ENCODE results near the gene MTHFSD. TPM values are rescaled to one million over a fixed set of nuclear protein-coding genes. Genes with fewer than 3 reads are reported as not detected.

MTHFSD gene
- polyA plus RNA-seq, 4 donors, result 7.6 to 22.2 (median 14.5) TPM

DNA sequence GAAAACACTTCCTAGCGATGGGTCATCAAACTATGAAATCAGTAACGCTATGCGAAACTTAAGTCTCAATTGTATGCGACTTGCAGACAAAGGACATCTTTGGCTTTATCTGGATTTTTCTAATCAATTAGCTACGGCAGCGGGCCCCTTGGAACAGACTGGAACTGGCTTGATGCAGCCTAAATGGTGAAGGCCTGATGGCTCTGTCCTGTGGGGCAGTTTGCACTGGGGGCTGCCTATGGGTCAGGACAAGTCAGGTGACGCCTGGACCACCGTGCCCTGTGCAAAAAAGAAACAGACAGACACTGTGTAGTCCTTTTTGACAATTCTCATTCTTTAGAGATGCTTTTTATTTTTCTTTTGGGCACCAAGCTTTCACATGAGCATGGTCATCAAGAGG is 22.0 kb downstream of the MTHFSD start:
- no peak for FAIRE-seq
- H3K4me3 ChIP-seq (ENCODE audit: low read depth in 1 of 3, low read length in 3 of 3), result no peak overlapping the region
- no peaks in the 10 kb centered on the region for H3K9me3 ChIP-seq (ENCODE audit: control insufficient read depth in 2 of 2, insufficient read depth in 1 of 2, low read depth in 1 of 2, low read length in 1 of 2)
- 96 to 97% (median 96%) methylated on average over 8 of the region's 8 CpGs for WGBS, 3 donors
- no peaks in the 10 kb centered on the region for H3K27me3 ChIP-seq (ENCODE audit: control insufficient read depth in 3 of 3, insufficient read depth in 3 of 3, low read length in 3 of 3)
- H3K27ac ChIP-seq (ENCODE audit: low read depth in 1 of 3, low read length in 2 of 3), result no peak overlapping the region
- peaks cover 4 to 35% (median 5%) of the 10 kb centered on the region in 3 donors for H3K36me3 ChIP-seq (ENCODE audit: control insufficient read depth in 3 of 3, insufficient read depth in 2 of 3, low read depth in 1 of 3, low read length in 3 of 3)
- no peak for DNase-seq
- H3K4me1 ChIP-seq (ENCODE audit: control insufficient read depth in 3 of 3, insufficient read depth in 2 of 3, low read depth in 1 of 3, low read length in 2 of 3), result no peaks in the 10 kb centered on the region

DNA sequence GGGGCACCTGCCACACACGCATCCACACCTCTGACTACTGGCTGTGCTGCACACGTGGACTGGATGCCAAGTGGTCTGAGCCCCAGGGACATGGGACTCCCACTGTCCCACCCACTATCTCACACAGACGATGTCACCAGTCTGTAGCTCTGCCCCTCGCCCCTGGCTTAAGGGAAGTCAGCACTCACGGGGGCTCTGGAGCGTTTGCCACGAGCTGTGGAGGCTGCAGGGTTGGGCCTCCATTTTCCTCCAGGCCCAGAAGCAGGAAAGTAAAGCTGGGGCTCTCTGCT is 22.6 kb downstream of the MTHFSD start:
- no peak overlapping the region for H3K4me3 ChIP-seq (ENCODE audit: low read depth in 1 of 3, low read length in 3 of 3)
- FAIRE-seq (no peak), DNase-seq (no peak)
- no peaks in the 10 kb centered on the region for H3K4me1 ChIP-seq (ENCODE audit: control insufficient read depth in 3 of 3, insufficient read depth in 2 of 3, low read depth in 1 of 3, low read length in 2 of 3)
- 93 to 96% (median 93%) methylated on average over 7 of the region's 7 CpGs for WGBS, 3 donors
- H3K27me3 ChIP-seq (ENCODE audit: control insufficient read depth in 3 of 3, insufficient read depth in 3 of 3, low read length in 3 of 3), result no peaks in the 10 kb centered on the region
- peaks cover 4 to 29% (median 5%) of the 10 kb centered on the region in 3 donors for H3K36me3 ChIP-seq (ENCODE audit: control insufficient read depth in 3 of 3, insufficient read depth in 2 of 3, low read depth in 1 of 3, low read length in 3 of 3)
- no peak overlapping the region for H3K27ac ChIP-seq (ENCODE audit: low read depth in 1 of 3, low read length in 2 of 3)
- H3K9me3 ChIP-seq (ENCODE audit: control insufficient read depth in 2 of 2, insufficient read depth in 1 of 2, low read depth in 1 of 2, low read length in 1 of 2), result no peaks in the 10 kb centered on the region

- Histone ChIP-seq H3K36me3 (ENCODE audit: control insufficient read depth in 3 of 3, insufficient read depth in 2 of 3, low read depth in 1 of 3, low read length in 3 of 3) (peaks cover 4 to 29% (median 5%) of the 10 kb centered on the region in 3 donors), H3K27ac (ENCODE audit: low read depth in 1 of 3, low read length in 2 of 3) (peak overlapping the region in 2 of 3 donors; percentile 17 to 57), H3K27me3 (ENCODE audit: control insufficient read depth in 3 of 3, insufficient read depth in 3 of 3, low read length in 3 of 3) (no peaks in the 10 kb centered on the region), H3K4me3 (ENCODE audit: low read depth in 1 of 3, low read length in 3 of 3) (no peak overlapping the region), H3K4me1 (ENCODE audit: control insufficient read depth in 3 of 3, insufficient read depth in 2 of 3, low read depth in 1 of 3, low read length in 2 of 3) (no peaks in the 10 kb centered on the region), H3K9me3 (ENCODE audit: control insufficient read depth in 2 of 2, insufficient read depth in 1 of 2, low read depth in 1 of 2, low read length in 1 of 2) (no peaks in the 10 kb centered on the region)
- 90 to 93% (median 90%) methylated on average over 47 to 49 of the region's 49 CpGs for WGBS, 3 donors
- FAIRE-seq (no peak), DNase-seq (no peak)
These were observed 23.2 kb downstream of the MTHFSD start for GRCh38 chr16:86531641-86532525.

DNA sequence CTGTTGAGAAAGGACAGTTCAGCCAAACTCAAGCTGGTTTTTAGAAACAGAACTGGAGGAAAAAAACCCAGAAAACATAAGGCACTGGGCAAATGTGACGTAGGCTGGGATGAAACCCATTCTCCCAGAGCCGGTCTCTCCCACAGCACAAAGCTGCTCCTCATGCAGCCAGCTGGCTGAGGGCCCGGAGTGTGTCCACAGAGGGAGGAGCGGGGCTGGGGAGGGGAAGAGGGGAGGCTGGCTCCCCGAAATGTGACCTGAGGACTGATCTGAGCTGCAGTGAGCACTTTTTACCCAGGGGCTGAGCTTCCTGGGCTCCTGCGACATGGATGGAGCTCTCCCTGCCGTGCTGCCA is 23.9 kb downstream of the MTHFSD start:
- H3K36me3 ChIP-seq (ENCODE audit: control insufficient read depth in 3 of 3, insufficient read depth in 2 of 3, low read depth in 1 of 3, low read length in 3 of 3), result peaks cover 4 to 26% (median 5%) of the 10 kb centered on the region in 3 donors
- 68 to 86% (median 75%) methylated on average over 6 to 7 of the region's 7 CpGs for WGBS, 3 donors
- H3K27me3 ChIP-seq (ENCODE audit: control insufficient read depth in 3 of 3, insufficient read depth in 3 of 3, low read length in 3 of 3), result no peaks in the 10 kb centered on the region
- no peak for DNase-seq
- no peaks in the 10 kb centered on the region for H3K9me3 ChIP-seq (ENCODE audit: control insufficient read depth in 2 of 2, insufficient read depth in 1 of 2, low read depth in 1 of 2, low read length in 1 of 2)
- peak overlapping the region in 2 of 3 donors; percentile 45 to 57 for H3K27ac ChIP-seq (ENCODE audit: low read depth in 1 of 3, low read length in 2 of 3)
- FAIRE-seq, result no peak
- H3K4me1 ChIP-seq (ENCODE audit: control insufficient read depth in 3 of 3, insufficient read depth in 2 of 3, low read depth in 1 of 3, low read length in 2 of 3), result no peaks in the 10 kb centered on the region
- H3K4me3 ChIP-seq (ENCODE audit: low read depth in 1 of 3, low read length in 3 of 3), result no peak overlapping the region

GRCh38 chr16:86530251-86531190 is 24.5 kb downstream of the MTHFSD start:
- Histone ChIP-seq H3K9me3 (ENCODE audit: control insufficient read depth in 2 of 2, insufficient read depth in 1 of 2, low read depth in 1 of 2, low read length in 1 of 2) (no peaks in the 10 kb centered on the region), H3K4me1 (ENCODE audit: control insufficient read depth in 3 of 3, insufficient read depth in 2 of 3, low read depth in 1 of 3, low read length in 2 of 3) (no peaks in the 10 kb centered on the region), H3K4me3 (ENCODE audit: low read depth in 1 of 3, low read length in 3 of 3) (no peak overlapping the region), H3K36me3 (ENCODE audit: control insufficient read depth in 3 of 3, insufficient read depth in 2 of 3, low read depth in 1 of 3, low read length in 3 of 3) (peaks cover 3 to 25% (median 4%) of the 10 kb centered on the region in 3 donors), H3K27me3 (ENCODE audit: control insufficient read depth in 3 of 3, insufficient read depth in 3 of 3, low read length in 3 of 3) (no peaks in the 10 kb centered on the region), H3K27ac (ENCODE audit: low read depth in 1 of 3, low read length in 2 of 3) (peak overlapping the region in 2 of 3 donors; percentile 45 to 59)
- no peak for DNase-seq
- WGBS, 3 donors, result 73 to 83% (median 82%) methylated on average over 31 of the region's 31 CpGs
- no peak for FAIRE-seq

DNA sequence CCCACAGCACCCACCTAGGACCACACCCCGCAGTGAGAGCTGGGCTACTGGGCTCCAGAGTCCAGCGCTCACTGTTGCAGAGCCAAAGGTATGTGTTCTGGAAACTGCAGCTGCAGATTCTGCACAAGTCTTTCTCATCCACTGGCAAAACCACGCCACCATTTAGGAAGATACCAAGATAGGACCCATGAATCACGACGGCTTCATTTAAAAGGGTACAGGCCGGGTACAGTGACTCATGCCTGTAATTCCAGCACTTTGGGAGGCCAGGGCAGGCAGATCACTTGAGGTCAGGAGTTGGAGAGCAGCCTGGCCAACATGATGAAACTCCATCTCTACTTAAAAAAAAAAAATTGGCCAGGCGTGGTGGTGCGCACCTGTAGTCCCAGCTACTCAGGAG is 25.9 kb downstream of the MTHFSD start:
- DNase-seq (no peak), FAIRE-seq (no peak)
- Histone ChIP-seq H3K4me1 (ENCODE audit: control insufficient read depth in 3 of 3, insufficient read depth in 2 of 3, low read depth in 1 of 3, low read length in 2 of 3) (no peaks in the 10 kb centered on the region), H3K36me3 (ENCODE audit: control insufficient read depth in 3 of 3, insufficient read depth in 2 of 3, low read depth in 1 of 3, low read length in 3 of 3) (peaks cover 3 to 21% (median 4%) of the 10 kb centered on the region in 3 donors), H3K27me3 (ENCODE audit: control insufficient read depth in 3 of 3, insufficient read depth in 3 of 3, low read length in 3 of 3) (no peaks in the 10 kb centered on the region), H3K9me3 (ENCODE audit: control insufficient read depth in 2 of 2, insufficient read depth in 1 of 2, low read depth in 1 of 2, low read length in 1 of 2) (no peaks in the 10 kb centered on the region), H3K27ac (ENCODE audit: low read depth in 1 of 3, low read length in 2 of 3) (no peak overlapping the region), H3K4me3 (ENCODE audit: low read depth in 1 of 3, low read length in 3 of 3) (no peak overlapping the region)
- WGBS, 3 donors, result 83 to 92% (median 89%) methylated on average over 8 of the region's 8 CpGs

- no peak for DNase-seq
- 93 to 94% (median 94%) methylated on average over 37 to 38 of the region's 38 CpGs for WGBS, 3 donors
- no peak for FAIRE-seq
- no peak overlapping the region for H3K27ac ChIP-seq (ENCODE audit: low read depth in 1 of 3, low read length in 2 of 3)
- peaks cover 0 to 2% (median 0%) of the 10 kb centered on the region in 3 donors for H3K27me3 ChIP-seq (ENCODE audit: control insufficient read depth in 3 of 3, insufficient read depth in 3 of 3, low read length in 3 of 3)
- H3K9me3 ChIP-seq (ENCODE audit: control insufficient read depth in 2 of 2, insufficient read depth in 1 of 2, low read depth in 1 of 2, low read length in 1 of 2), result no peaks in the 10 kb centered on the region
- H3K36me3 ChIP-seq (ENCODE audit: control insufficient read depth in 3 of 3, insufficient read depth in 2 of 3, low read depth in 1 of 3, low read length in 3 of 3), result peaks cover 3 to 21% (median 4%) of the 10 kb centered on the region in 3 donors
- H3K4me1 ChIP-seq (ENCODE audit: control insufficient read depth in 3 of 3, insufficient read depth in 2 of 3, low read depth in 1 of 3, low read length in 2 of 3), result no peaks in the 10 kb centered on the region
- no peak overlapping the region for H3K4me3 ChIP-seq (ENCODE audit: low read depth in 1 of 3, low read length in 3 of 3)
These were observed 26.7 kb downstream of the MTHFSD start for GRCh38 chr16:86528061-86528929.

DNA sequence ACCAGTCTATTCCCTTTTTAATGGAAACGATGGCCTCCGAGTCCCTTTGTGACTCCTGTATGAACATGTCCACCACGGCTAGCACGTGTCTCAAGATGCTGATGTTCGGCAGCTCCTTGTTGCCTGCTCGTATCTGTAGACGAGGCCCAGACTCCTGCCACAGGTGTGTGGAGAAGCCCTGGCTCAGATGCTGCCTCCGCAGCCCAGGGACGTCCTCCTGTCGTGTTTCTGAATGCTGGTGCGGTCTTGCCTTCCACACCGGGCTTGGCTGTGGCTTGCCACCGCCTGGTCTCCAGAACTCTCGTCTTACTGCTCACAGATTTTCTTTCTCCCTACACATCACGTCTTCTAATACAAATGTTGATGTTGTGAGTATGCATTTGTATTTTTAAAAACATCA is 27.7 kb downstream of the MTHFSD start:
- H3K27ac ChIP-seq (ENCODE audit: low read depth in 1 of 3, low read length in 2 of 3), result no peak overlapping the region
- FAIRE-seq, result no peak
- 93 to 96% (median 95%) methylated on average over 15 of the region's 15 CpGs for WGBS, 3 donors

More for the DNA sequence above, 27.7 kb downstream of the MTHFSD start:
- Histone ChIP-seq H3K36me3 (ENCODE audit: control insufficient read depth in 3 of 3, insufficient read depth in 2 of 3, low read depth in 1 of 3, low read length in 3 of 3) (peaks cover 3 to 17% (median 4%) of the 10 kb centered on the region in 3 donors), H3K27me3 (ENCODE audit: control insufficient read depth in 3 of 3, insufficient read depth in 3 of 3, low read length in 3 of 3) (peaks cover 0 to 2% (median 0%) of the 10 kb centered on the region in 3 donors), H3K9me3 (ENCODE audit: control insufficient read depth in 2 of 2, insufficient read depth in 1 of 2, low read depth in 1 of 2, low read length in 1 of 2) (no peaks in the 10 kb centered on the region), H3K4me1 (ENCODE audit: control insufficient read depth in 3 of 3, insufficient read depth in 2 of 3, low read depth in 1 of 3, low read length in 2 of 3) (no peaks in the 10 kb centered on the region), H3K4me3 (ENCODE audit: low read depth in 1 of 3, low read length in 3 of 3) (no peak overlapping the region)
- DNase-seq, result no peak
